Glomerular visceral epithelial cell (primary cell): Measurements from ENCODE around the gene HMBS.
"Not testable (repeated sequence)": the region's sequence is repeated elsewhere in the genome, so short reads cannot be mapped to it uniquely, and the experiment has no call there.

Source experiments
- DNase-seq: peaks from one replicate; pipeline ENCODE4 v3.0.0-alpha.2; 2016; ENCODE audit errors: extremely low spot score

The HMBS gene

DNA sequence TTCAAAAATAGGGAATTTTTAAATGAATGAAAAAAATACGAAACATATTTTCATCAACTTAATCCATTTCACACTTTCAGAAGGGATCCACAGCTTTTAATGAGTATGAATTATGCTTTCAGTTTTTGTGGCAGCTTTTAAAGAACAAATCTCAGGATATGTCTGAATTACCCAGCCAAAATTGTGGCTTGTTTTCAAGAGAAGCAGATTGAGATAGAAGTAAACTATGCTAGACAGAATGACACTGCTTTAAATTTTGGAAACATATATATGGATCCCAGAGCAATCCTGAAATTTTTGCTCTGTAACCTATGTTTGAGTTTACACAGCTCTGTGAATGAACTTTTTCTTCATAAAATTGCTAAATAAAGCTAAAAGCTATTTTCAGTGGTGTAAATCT lies 34.3 kb downstream of the HMBS start:
- no peak for DNase-seq

DNA sequence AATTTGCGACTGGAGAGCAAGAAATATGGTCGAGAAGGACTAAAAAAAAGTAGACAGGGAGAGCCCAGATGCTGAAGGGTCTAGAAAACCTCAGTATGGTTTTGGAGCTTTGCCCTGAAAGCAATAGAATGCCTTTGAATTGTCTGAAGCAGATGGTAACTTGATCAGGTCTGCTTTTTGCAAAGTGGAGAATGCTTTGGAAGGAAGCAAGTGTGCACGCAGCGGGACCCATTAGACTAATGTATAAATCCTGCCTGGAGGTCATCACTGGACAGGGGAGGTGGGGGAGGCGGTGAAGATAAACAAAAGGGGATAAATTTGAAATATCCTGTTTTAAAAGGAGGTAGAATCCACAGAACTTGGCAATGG lies 35.9 kb downstream of the HMBS start:
- no peak for DNase-seq

DNA sequence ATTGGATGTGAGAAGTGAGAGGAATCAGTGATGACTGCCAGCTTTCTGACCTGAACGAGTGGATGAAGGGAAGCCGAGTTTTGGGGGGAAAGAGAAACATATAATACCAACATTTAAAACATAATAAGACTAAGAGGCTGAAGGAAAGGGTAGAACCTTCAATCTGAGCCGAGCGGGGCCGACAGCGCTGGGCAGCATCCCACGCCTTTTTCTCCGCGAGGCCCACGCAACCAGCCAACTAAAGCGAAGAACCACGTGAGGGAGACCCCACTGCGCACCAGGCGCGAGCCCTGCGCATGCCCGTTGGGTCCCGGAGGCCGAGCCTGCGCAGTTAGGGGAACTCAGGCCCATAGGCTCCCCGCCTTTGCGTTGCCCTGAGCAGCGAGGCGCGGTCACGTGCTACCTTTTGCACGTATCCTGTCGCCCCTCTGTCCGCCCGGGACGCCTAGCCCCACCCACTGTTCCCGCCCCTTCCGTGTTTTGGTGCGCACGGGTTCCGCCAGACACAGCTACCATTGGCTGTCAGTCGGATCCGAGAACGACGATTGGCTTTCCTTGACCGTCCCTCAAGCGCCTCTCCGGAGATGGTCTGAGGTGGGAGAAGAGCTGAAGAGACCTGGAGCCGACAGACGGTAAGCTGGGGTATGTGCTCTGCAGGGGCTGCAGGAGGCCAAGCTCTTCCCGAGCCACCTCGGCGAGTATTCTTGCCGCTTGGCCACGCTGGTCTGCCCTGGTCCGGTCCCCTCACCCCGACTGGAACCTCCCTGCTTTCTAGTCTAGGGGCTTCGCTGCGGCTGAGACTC lies 36.5 kb downstream of the HMBS start, which contains the start of gene HINFP:
Gene HINFP, plus strand, starts transcription at position 573 of the 803 bp plus-strand sequence. CDS start 5,365 bp downstream, outside the sequence.
- DNase-seq, result peak; percentile 98

DNA sequence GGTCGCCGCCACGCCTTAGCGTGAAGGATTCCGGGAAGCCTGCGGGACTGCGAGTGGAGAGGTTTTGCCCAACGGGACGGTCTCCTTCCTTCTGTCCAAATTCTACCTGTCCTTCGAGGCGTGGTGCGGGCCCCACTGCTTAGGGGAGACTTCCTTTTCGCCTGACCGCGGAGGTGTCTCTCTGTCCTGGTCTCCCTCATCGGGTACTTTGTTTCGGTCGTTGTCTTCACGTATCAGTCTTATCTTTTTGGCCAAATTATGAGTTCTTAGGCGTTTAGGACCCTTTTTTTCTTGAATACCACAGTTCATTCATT lies 37.1 kb downstream of the HMBS start:
- DNase-seq, result no peak

DNA sequence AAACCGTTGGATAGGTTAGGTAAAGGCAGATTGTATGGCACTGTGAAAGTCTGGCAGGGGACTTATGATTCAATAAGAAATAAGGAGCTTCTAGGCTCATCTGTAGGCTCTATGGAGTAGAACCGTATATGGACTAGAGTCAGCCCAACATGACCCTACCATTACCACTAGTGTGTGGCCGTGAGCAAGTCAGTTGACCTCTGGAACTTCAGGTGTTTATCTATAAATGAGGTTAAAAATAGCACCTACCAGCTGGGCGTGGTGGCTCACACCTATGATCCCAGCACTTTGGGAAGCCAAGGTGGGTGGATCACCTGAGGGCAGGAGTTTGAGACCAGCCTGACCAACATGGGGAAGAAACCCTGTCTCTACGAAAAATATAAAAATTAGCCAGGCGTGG lies 41.1 kb downstream of the HMBS start:
- no peak for DNase-seq

DNA sequence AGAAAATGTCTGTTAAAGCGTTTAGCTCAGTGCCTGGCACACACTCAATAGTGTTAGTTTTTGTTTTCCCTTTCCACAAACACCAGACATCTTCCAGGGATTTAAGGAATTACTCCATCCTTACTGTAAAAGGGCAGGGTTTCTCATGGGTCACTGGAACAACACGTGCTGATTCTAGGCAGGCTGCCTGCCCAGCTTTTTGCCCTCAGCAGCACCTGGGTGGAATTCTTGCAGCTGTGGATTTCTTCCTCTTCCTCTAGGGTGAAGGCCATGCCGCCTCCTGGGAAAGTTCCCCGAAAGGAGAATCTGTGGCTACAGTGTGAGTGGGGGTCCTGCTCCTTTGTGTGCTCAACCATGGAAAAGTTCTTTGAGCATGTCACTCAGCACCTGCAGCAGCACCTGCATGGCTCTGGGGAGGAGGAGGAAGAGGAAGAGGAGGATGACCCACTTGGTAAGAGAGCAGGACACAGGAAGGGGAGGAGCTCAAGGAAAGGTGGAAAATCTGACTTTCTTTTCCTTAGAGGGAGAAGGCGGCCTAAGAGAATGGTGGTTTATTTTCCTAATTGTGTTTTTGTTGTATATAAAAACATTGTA lies 42.1 kb downstream of the HMBS start:
- no peak for DNase-seq

DNA sequence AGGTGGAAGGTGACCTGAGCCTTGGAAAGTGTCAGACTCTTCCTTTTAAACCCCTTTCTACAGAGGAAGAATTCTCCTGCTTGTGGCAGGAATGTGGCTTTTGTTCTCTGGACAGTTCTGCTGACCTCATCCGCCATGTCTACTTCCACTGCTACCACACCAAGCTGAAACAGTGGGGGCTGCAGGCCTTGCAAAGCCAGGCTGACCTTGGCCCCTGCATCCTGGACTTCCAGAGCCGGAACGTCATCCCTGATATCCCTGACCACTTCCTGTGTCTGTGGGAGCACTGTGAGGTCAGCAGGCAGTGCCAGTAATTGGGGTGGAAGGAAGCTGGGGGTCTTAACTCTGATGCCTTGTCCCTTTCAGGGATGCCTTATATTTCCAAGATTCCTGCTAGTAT lies 46.0 kb downstream of the HMBS start:
- DNase-seq, result peak; percentile 21

DNA sequence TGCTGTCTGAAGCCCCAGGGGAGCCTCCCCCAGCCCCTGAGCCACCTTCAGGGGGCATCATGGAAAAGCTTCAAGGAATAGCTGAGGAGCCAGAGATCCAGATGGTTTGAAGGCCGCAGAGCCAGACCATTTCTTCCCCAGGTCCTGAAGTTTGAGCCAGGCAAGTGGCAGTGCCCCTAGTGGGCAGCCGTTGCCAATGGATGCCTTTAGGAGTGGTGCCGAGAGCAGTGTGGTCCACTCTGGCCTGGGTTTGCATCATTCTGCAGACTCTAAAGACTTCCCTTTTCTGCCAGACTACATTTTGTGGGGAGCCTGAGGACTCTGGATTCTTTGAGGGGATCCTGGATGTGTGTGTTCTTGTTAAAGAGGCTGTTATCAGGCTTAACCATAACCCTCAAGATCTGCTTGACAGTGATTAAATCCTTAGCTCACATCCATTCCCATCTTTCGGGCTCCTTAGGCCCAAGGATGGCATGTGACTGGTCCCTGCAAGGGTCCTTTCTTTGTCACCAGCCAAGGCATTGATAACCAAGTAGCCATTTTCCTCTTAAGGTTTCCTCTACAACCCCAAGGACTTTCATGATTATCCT lies 49.8 kb downstream of the HMBS start:
- DNase-seq, result no peak

DNA sequence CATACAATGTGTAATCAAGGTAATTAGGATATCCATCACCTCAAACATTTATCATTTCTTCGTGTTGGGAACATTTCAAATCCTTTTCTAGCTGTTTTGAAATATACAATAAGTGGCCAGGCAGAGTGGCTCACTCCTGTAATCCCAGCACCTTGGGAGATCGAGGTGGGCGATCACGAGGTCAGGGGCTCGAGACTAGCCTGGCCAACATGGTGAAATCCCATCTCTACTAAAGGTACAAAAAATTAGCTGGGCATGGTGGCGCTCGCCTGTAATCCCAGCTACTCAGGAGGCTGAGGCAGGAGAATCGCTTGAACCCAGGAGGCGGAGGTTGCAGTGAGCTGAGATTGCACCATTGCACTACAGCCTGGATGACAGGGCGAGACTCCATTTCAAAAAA lies 54.6 kb downstream of the HMBS start:
- DNase-seq, result not testable (repeated sequence)
